ENCODE measurements around the gene CDH4. TPM values are rescaled to one million over a fixed set of nuclear protein-coding genes. Genes with fewer than 3 reads are reported as not detected.

CDH4 gene
- total and polyA plus RNA-seq, 2 of the 4 experiments (the other 2 are of a cell fraction): 1.6 to 3.5 TPM

DNA sequence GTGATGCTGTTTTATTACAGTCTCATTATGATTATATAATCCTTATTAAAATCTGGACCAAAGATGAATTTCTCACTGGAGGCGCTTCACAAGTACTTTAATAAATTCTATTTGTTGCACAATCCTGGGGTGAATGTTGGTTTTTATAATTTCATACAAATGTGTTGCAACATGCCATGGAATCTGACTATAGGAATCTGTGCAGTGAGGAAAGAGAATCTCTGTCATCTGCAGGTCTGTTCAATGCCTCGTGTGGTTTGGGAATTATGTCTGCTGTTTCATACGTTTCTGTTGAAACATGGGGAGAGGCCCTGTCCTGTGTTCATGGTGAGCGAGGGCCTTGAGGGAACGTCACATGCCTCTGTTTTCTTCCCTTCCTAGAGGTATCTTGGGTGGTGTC, 277.3 kb downstream of the CDH4 start:
- no peak for TF ChIP-seq MAZ (IDR thresholded peaks at IDR 0.05; ENCODE audit: borderline replicate concordance, low read depth, low read length)
- TF ChIP-seq CEBPB (IDR thresholded peaks at IDR 0.05; ENCODE audit: low read depth, low read length): 0 out of 2 replicates have a peak, but pooled peaks have one; percentile 26
- ChIA-PET CTCF (no interaction called here), POLR2A (ENCODE audit: unreplicated experiment) (no interaction called here)
- H3K9me1 ChIP-seq (ENCODE audit: insufficient read depth, low read length): no peaks in the 10 kb centered on the region
- no peaks in the 10 kb centered on the region for H3K9me3 ChIP-seq (ENCODE audit: control insufficient read depth, insufficient read depth, low read length)
- no peak overlapping the region for H3K4me3 ChIP-seq (ENCODE audit: insufficient read depth, low read depth, low read length)
- H3K23ac ChIP-seq (ENCODE audit: low read depth, low read length): no peak overlapping the region
- ATAC-seq (ENCODE audit: low read depth) (no peak), DNase-seq (no peak)
- no CpG with 5 or more reads among the region's 5 CpGs for WGBS, 2 experiments (ENCODE audit: extremely low coverage in 2 of 2, insufficient read length in 1 of 2)
- no peak overlapping the region for H4K8ac ChIP-seq (ENCODE audit: low read depth in 2 of 2, low read length in 2 of 2)
- no peak overlapping the region for H2AFZ ChIP-seq (replicated peaks; ENCODE audit: low read length, poor library complexity)
- no peak overlapping the region for H4K5ac ChIP-seq (ENCODE audit: low read depth, low read length)
- intact Hi-C loops (cut with micrococcal nuclease) (no loop called here), in situ Hi-C loops (cut with MboI; ENCODE audit: low sequenced_read_pairs) (no loop called here), dilution Hi-C loops (cut with HindIII; ENCODE audit: low sequenced_read_pairs, unreplicated experiment) (no loop called here)
- H3K79me1 ChIP-seq (ENCODE audit: low read depth in 1 of 2, low read length in 2 of 2): no peaks in the 10 kb centered on the region
- H3K4ac ChIP-seq (ENCODE audit: low read depth, low read length): no peak overlapping the region
- no peaks in the 10 kb centered on the region for H3K4me1 ChIP-seq (ENCODE audit: control insufficient read depth, insufficient read depth, low read length)
- H2BK5ac ChIP-seq (ENCODE audit: low read depth, low read length, poor library complexity, severe bottlenecking): no peak overlapping the region
- H3K56ac ChIP-seq (ENCODE audit: extremely low read depth, insufficient read depth, low read length): no peak overlapping the region
- H3K36me3 ChIP-seq (ENCODE audit: control insufficient read depth, insufficient read depth, low read length): no peaks in the 10 kb centered on the region
- no peak overlapping the region for H2BK120ac ChIP-seq (ENCODE audit: low read depth, low read length)
- H2AK5ac ChIP-seq (ENCODE audit: low read depth, low read length): no peak overlapping the region
- H3K4me2 ChIP-seq (ENCODE audit: low read depth, low read length): no peak overlapping the region
- peaks cover 4% of the 10 kb centered on the region; the same call in 1 of the 2 replicates for H4K20me1 ChIP-seq (ENCODE audit: insufficient read depth, low read length)
- BruUV-seq (replicated peaks): no TSS peak
- H3K27me3 ChIP-seq (ENCODE audit: control insufficient read depth, insufficient read depth, low read length): no peaks in the 10 kb centered on the region
- no peak overlapping the region for H2AK9ac ChIP-seq (replicated peaks; ENCODE audit: low read depth, low read length, poor library complexity)
- no peak overlapping the region for H4K91ac ChIP-seq (ENCODE audit: insufficient read depth, low read depth, low read length)
- no peak overlapping the region for H3K18ac ChIP-seq (ENCODE audit: low read depth, low read length)
- no peak overlapping the region for H3K27ac ChIP-seq (ENCODE audit: insufficient read depth, low read length)
- no peak overlapping the region for H3K9ac ChIP-seq (ENCODE audit: low read depth, low read length)
- no peak overlapping the region for H2BK20ac ChIP-seq (ENCODE audit: low read depth, low read length)
- H3K14ac ChIP-seq (replicated peaks; ENCODE audit: low read depth, low read length): no peak overlapping the region
- H2BK15ac ChIP-seq (ENCODE audit: low read depth, low read length): no peak overlapping the region

Data from IMR-90 (cell line).